ELF-1 (cell line): Measurements from ENCODE around the gene SNX14.

Experiments
- DNase-seq: peaks from one replicate; pipeline ENCODE4 v3.0.0-alpha.2; 2016; ENCODE audit warnings: low read depth, low spot score

The SNX14 gene

GRCh38 chr6:85498596-85499258, 94.9 kb downstream of the SNX14 start:
- no peak for DNase-seq

- no peak for DNase-seq
Measured at GRCh38 chr6:85496856-85497255, 96.8 kb downstream of the SNX14 start.

GRCh38 chr6:85496009-85496579, 97.6 kb downstream of the SNX14 start:
- no peak for DNase-seq

- no peak for DNase-seq
Measured at GRCh38 chr6:85494547-85495536, 98.8 kb downstream of the SNX14 start.

- DNase-seq, result no peak
Measured at GRCh38 chr6:85493389-85493788, 100.3 kb downstream of the SNX14 start.

GRCh38 chr6:85490516-85491248, 103.0 kb downstream of the SNX14 start:
- DNase-seq, result no peak

GRCh38 chr6:85484948-85485347, 108.7 kb downstream of the SNX14 start:
- DNase-seq, result no peak

GRCh38 chr6:85483846-85484245, 109.8 kb downstream of the SNX14 start:
- DNase-seq, result no peak

GRCh38 chr6:85482905-85483700, 110.6 kb downstream of the SNX14 start:
- DNase-seq, result peak; percentile 84

GRCh38 chr6:85482206-85482904, 111.3 kb downstream of the SNX14 start:
- DNase-seq, result no peak

GRCh38 chr6:85479208-85479607, 114.5 kb downstream of the SNX14 start:
- no peak for DNase-seq

- no peak for DNase-seq
Measured at GRCh38 chr6:85476532-85476931, 117.1 kb downstream of the SNX14 start.

GRCh38 chr6:85473748-85474147, 119.9 kb downstream of the SNX14 start:
- DNase-seq, result no peak

GRCh38 chr6:85472744-85473143, 120.9 kb downstream of the SNX14 start:
- no peak for DNase-seq

GRCh38 chr6:85470023-85470410, 123.6 kb downstream of the SNX14 start:
- no peak for DNase-seq

GRCh38 chr6:85469276-85470022, 124.2 kb downstream of the SNX14 start:
- no peak for DNase-seq

GRCh38 chr6:85468326-85468725, 125.3 kb downstream of the SNX14 start:
- DNase-seq, result no peak

- DNase-seq, result no peak
Measured at GRCh38 chr6:85465762-85466161, 127.9 kb downstream of the SNX14 start.

- DNase-seq, result no peak
Measured at GRCh38 chr6:85464722-85465150, 128.9 kb downstream of the SNX14 start.

GRCh38 chr6:85464260-85464644, 129.4 kb downstream of the SNX14 start:
- DNase-seq, result no peak
